Measurements from ENCODE around the gene KCTD5.

GRCh38 chr16:2704166-2704982 is 22.1 kb downstream of the KCTD5 start:
- TF ChIP-seq, protein P1, sequence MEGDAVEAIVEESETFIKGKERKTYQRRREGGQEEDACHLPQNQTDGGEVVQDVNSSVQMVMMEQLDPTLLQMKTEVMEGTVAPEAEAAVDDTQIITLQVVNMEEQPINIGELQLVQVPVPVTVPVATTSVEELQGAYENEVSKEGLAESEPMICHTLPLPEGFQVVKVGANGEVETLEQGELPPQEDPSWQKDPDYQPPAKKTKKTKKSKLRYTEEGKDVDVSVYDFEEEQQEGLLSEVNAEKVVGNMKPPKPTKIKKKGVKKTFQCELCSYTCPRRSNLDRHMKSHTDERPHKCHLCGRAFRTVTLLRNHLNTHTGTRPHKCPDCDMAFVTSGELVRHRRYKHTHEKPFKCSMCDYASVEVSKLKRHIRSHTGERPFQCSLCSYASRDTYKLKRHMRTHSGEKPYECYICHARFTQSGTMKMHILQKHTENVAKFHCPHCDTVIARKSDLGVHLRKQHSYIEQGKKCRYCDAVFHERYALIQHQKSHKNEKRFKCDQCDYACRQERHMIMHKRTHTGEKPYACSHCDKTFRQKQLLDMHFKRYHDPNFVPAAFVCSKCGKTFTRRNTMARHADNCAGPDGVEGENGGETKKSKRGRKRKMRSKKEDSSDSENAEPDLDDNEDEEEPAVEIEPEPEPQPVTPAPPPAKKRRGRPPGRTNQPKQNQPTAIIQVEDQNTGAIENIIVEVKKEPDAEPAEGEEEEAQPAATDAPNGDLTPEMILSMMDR (conservative IDR thresholded peaks at IDR 0.05; ENCODE audit: low read depth in 2 of 2), result no peak
- TF ChIP-seq EZH2phosphoT487 (IDR thresholded peaks at IDR 0.05; ENCODE audit: unreplicated experiment) (no peak), POLR2AphosphoS5 (IDR thresholded peaks at IDR 0.05; ENCODE audit: low read depth) (no peak), CREB1 (CRISPR knock-in tag; IDR thresholded peaks at IDR 0.05; ENCODE audit: low read depth) (no peak), EZH2 (IDR thresholded peaks at IDR 0.05; ENCODE audit: low read depth, unreplicated experiment) (no peak), JUNB (IDR thresholded peaks at IDR 0.05; ENCODE audit: unreplicated experiment) (no peak)

Measured in GM23338 (cell line).